Measurements from ENCODE around the gene CCR3. TPM values are rescaled to one million over a fixed set of nuclear protein-coding genes. Genes with fewer than 3 reads are reported as not detected.

The CCR3 gene
- total RNA-seq, 1 experiment from 2014 or later: 0.22 TPM

- peak within 1 kb of the TSS; percentile 2; the same call in 1 of the 2 replicates for H3K4me2 ChIP-seq (ENCODE audit: low read length)
- no peaks in the 10 kb centered on the region for H3K9me2 ChIP-seq (replicated peaks; ENCODE audit: low read length)
- no peaks in the 10 kb centered on the region for H3F3A ChIP-seq (ENCODE audit: low read length, unreplicated experiment)
- peaks cover 5% of the 10 kb centered on the region; the same call in 1 of the 2 replicates for H3K4me1 ChIP-seq (ENCODE audit: insufficient read depth, low read length)
- DNase-seq (peak; percentile 78), ATAC-seq (peak; percentile 79)
- H4K20me1 ChIP-seq (ENCODE audit: low read length): no peaks in the 10 kb centered on the region
- no TSS peak for BruUV-seq (replicated peaks)
- H3K27ac ChIP-seq (ENCODE audit: low read length): no peak within 1 kb of the TSS
- H3K36me3 ChIP-seq (ENCODE audit: low read depth, low read length): no peaks in the 10 kb centered on the region
- no peaks in the 10 kb centered on the region for H3K27me3 ChIP-seq (ENCODE audit: low read length)
- no peak within 1 kb of the TSS for H3K9ac ChIP-seq (ENCODE audit: low read length)
- no peaks in the 10 kb centered on the region for H3K79me2 ChIP-seq (ENCODE audit: low read length)
- H3K9me3 ChIP-seq (ENCODE audit: low read length): no peaks in the 10 kb centered on the region
- CTCF ChIA-PET: interaction anchor here (0.5 to 1.6 kb wide), 8 partner anchors 8 to 280 kb away, joined by 3 to 6 read pairs (median 3); no protein-coding TSS in a partner anchor
- no peak within 1 kb of the TSS for H3K4me3 ChIP-seq (ENCODE audit: low read length)
- 0 out of 2 replicates have a peak within 1 kb of the TSS, but pooled peaks have one; percentile 4 for H2AFZ ChIP-seq (ENCODE audit: low read length)
- no peak for TF ChIP-seq EZH2 (IDR thresholded peaks at IDR 0.05; ENCODE audit: low read length, unreplicated experiment)
- TF ChIP-seq, protein P1, sequence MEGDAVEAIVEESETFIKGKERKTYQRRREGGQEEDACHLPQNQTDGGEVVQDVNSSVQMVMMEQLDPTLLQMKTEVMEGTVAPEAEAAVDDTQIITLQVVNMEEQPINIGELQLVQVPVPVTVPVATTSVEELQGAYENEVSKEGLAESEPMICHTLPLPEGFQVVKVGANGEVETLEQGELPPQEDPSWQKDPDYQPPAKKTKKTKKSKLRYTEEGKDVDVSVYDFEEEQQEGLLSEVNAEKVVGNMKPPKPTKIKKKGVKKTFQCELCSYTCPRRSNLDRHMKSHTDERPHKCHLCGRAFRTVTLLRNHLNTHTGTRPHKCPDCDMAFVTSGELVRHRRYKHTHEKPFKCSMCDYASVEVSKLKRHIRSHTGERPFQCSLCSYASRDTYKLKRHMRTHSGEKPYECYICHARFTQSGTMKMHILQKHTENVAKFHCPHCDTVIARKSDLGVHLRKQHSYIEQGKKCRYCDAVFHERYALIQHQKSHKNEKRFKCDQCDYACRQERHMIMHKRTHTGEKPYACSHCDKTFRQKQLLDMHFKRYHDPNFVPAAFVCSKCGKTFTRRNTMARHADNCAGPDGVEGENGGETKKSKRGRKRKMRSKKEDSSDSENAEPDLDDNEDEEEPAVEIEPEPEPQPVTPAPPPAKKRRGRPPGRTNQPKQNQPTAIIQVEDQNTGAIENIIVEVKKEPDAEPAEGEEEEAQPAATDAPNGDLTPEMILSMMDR (conservative IDR thresholded peaks at IDR 0.05; ENCODE audit: low read depth, low read length): peak; percentile 94
- intact Hi-C loops (cut with micrococcal nuclease): loop anchor here (1.0 to 2.0 kb wide), 4 partner anchors 105 to 161 kb away; no protein-coding TSS in a partner anchor
- POLR2A ChIA-PET (ENCODE audit: unreplicated experiment): no interaction called here
Observed at GRCh38 chr3:46208167-46208704, 34.0 kb upstream of the CCR3 start, which contains the start of gene CCR1. TSS of gene CCR1 (minus strand) at chr3:46208313. CDS start at chr3:46204313, 4,000 bp downstream.

DNA sequence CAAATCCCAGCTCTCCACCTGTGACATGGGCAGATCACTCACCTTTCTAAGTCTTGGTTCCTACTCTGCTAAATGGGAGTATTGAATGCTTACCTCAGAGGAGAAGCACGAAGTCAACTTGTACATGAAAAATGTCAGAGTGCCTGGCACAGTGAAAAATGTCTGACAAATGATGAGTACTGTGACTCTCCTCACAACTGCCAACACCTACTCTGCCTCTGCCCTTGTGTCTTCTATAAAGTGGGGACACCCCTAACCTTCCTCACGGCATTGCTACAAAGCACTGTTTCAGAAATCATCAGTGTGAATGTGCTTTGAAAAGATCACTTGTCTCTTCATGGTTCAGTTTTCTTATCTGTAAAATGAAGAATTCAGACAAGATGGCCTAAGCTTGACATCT is 33.2 kb upstream of the CCR3 start:
- H2AFZ ChIP-seq (ENCODE audit: low read length): no peak overlapping the region
- intact Hi-C loops (cut with micrococcal nuclease): loop anchor here (2.0 kb wide), 3 partner anchors 106 to 160 kb away; no protein-coding TSS in a partner anchor
- no peaks in the 10 kb centered on the region for H3F3A ChIP-seq (ENCODE audit: low read length, unreplicated experiment)
- H3K79me2 ChIP-seq (ENCODE audit: low read length): no peaks in the 10 kb centered on the region
- H3K9ac ChIP-seq (ENCODE audit: low read length): no peak overlapping the region
- no peaks in the 10 kb centered on the region for H3K36me3 ChIP-seq (ENCODE audit: low read depth, low read length)
- no peaks in the 10 kb centered on the region for H3K9me3 ChIP-seq (ENCODE audit: low read length)
- H3K27ac ChIP-seq (ENCODE audit: low read length): no peak overlapping the region
- H3K4me2 ChIP-seq (ENCODE audit: low read length): no peak overlapping the region
- TF ChIP-seq, protein P1 (conservative IDR thresholded peaks at IDR 0.05; ENCODE audit: low read depth, low read length): no peak
- TF ChIP-seq EZH2phosphoT487 (IDR thresholded peaks at IDR 0.05; ENCODE audit: borderline replicate concordance, low read length) (no peak), EZH2 (IDR thresholded peaks at IDR 0.05; ENCODE audit: low read length, unreplicated experiment) (no peak)
- POLR2A ChIA-PET (ENCODE audit: unreplicated experiment): no interaction called here
- CTCF ChIA-PET: interaction anchor here (0.5 to 1.6 kb wide), 7 partner anchors 95 to 280 kb away, joined by 3 to 6 read pairs (median 3); no protein-coding TSS in a partner anchor
- H3K4me1 ChIP-seq (ENCODE audit: insufficient read depth, low read length): peaks cover 5% of the 10 kb centered on the region; the same call in 1 of the 2 replicates
- no peak overlapping the region for H3K4me3 ChIP-seq (ENCODE audit: low read length)
- H3K27me3 ChIP-seq (ENCODE audit: low read length): no peaks in the 10 kb centered on the region
- DNase-seq (no peak), ATAC-seq (no peak)
- no peaks in the 10 kb centered on the region for H4K20me1 ChIP-seq (ENCODE audit: low read length)
- no peaks in the 10 kb centered on the region for H3K9me2 ChIP-seq (replicated peaks; ENCODE audit: low read length)
- BruUV-seq (replicated peaks): no TSS peak
